Measurements from ENCODE around the gene LAMTOR2. TPM values are rescaled to one million over a fixed set of nuclear protein-coding genes. Genes with fewer than 3 reads are reported as not detected.

LAMTOR2 gene
- total and polyA plus RNA-seq, 2 of the 4 experiments (the other 2 are of a cell fraction) = 50.0 to 89.0 TPM

- Histone ChIP-seq H4K5ac (ENCODE audit: low read depth, low read length) (no peak overlapping the region), H3K4me3 (ENCODE audit: insufficient read depth, low read depth, low read length) (no peak overlapping the region), H4K20me1 (ENCODE audit: insufficient read depth, low read length) (no peaks in the 10 kb centered on the region), H3K27me3 (ENCODE audit: control insufficient read depth, insufficient read depth, low read length) (no peaks in the 10 kb centered on the region), H3K9me1 (ENCODE audit: insufficient read depth, low read length) (peaks cover 36% of the 10 kb centered on the region), H2AFZ (replicated peaks; ENCODE audit: low read length, poor library complexity) (no peak overlapping the region), H2BK120ac (ENCODE audit: low read depth, low read length) (no peak overlapping the region), H3K56ac (ENCODE audit: extremely low read depth, insufficient read depth, low read length) (no peak overlapping the region), H3K79me1 (ENCODE audit: low read depth in 1 of 2, low read length in 2 of 2) (peaks cover 23 to 70% of the 10 kb centered on the region in 2 experiments), H3K27ac (ENCODE audit: insufficient read depth, low read length) (no peak overlapping the region), H3K4ac (ENCODE audit: low read depth, low read length) (no peak overlapping the region), H3K14ac (replicated peaks; ENCODE audit: low read depth, low read length) (no peak overlapping the region), H2AK9ac (replicated peaks; ENCODE audit: low read depth, low read length, poor library complexity) (no peak overlapping the region), H3K9ac (ENCODE audit: low read depth, low read length) (no peak overlapping the region), H3K4me2 (ENCODE audit: low read depth, low read length) (no peak overlapping the region), H4K91ac (ENCODE audit: insufficient read depth, low read depth, low read length) (no peak overlapping the region), H3K18ac (ENCODE audit: low read depth, low read length) (no peak overlapping the region), H3K4me1 (ENCODE audit: control insufficient read depth, insufficient read depth, low read length) (peaks cover 32% of the 10 kb centered on the region), H2BK15ac (ENCODE audit: low read depth, low read length) (no peak overlapping the region), H3K23ac (ENCODE audit: low read depth, low read length) (no peak overlapping the region), H4K8ac (ENCODE audit: low read depth in 2 of 2, low read length in 2 of 2) (no peak overlapping the region), H3K36me3 (ENCODE audit: control insufficient read depth, insufficient read depth, low read length) (peaks cover 2% of the 10 kb centered on the region; the same call in 1 of the 2 replicates), H2BK5ac (ENCODE audit: low read depth, low read length, poor library complexity, severe bottlenecking) (no peak overlapping the region), H3K9me3 (ENCODE audit: control insufficient read depth, insufficient read depth, low read length) (no peaks in the 10 kb centered on the region), H2AK5ac (ENCODE audit: low read depth, low read length) (no peak overlapping the region), H2BK20ac (ENCODE audit: low read depth, low read length) (no peak overlapping the region)
- ChIA-PET POLR2A (ENCODE audit: unreplicated experiment) (interaction anchor here (2.0 kb wide), 1 partner anchor 30 kb away, joined by 8 read pairs; no protein-coding TSS in a partner anchor), CTCF (interaction anchor here (0.8 to 5.6 kb wide), 2 partner anchors 9 to 30 kb away, joined by 3 to 64 read pairs; no protein-coding TSS in a partner anchor)
- dilution Hi-C loops (cut with HindIII; ENCODE audit: low sequenced_read_pairs, unreplicated experiment) = no loop called here
- DNase-seq (no peak), ATAC-seq (ENCODE audit: low read depth) (no peak)
- in situ Hi-C loops (cut with MboI; ENCODE audit: low sequenced_read_pairs) = loop anchor here (5.0 kb wide), 2 partner anchors 33 to 218 kb away; no protein-coding TSS in a partner anchor
- TF ChIP-seq RCOR1 (IDR thresholded peaks at IDR 0.05; ENCODE audit: insufficient replicate concordance, low read length) = no peak
- no peak for TF ChIP-seq SMC3 (IDR thresholded peaks at IDR 0.05; ENCODE audit: low read depth, low read length)
- intact Hi-C loops (cut with micrococcal nuclease) = loop anchor here (10.0 kb wide), 1 partner anchor 216 kb away; no protein-coding TSS in a partner anchor
- no TSS peak for BruUV-seq (replicated peaks)
- WGBS, 2 experiments (ENCODE audit: extremely low coverage in 2 of 2, insufficient read length in 1 of 2) = no CpG with 5 or more reads among the region's 3 CpGs
Measured at GRCh38 chr1:156099282-156099681, 44.7 kb downstream of the LAMTOR2 start.
